K562 (cell line): Measurements from ENCODE around the gene TMCC2. TPM values are rescaled to one million over a fixed set of nuclear protein-coding genes. Genes with fewer than 3 reads are reported as not detected.

ENCODE experiments used
- ASH1L ChIP-seq: fragments of 450-650 bp; IDR thresholded peaks from 2 replicates; pipeline ENCODE4 v1.6.1; 2018; ENCODE audit warnings: borderline replicate concordance, mild to moderate bottlenecking, low read depth; ENCODE audit not compliant: partially characterized antibody
- CBFA2T2 ChIP-seq: fragments of 450-650 bp; conservative IDR thresholded peaks from 2 replicates; pipeline ENCODE4 v1.6.1; 2017; ENCODE audit warnings: mild to moderate bottlenecking
- CREB1 ChIP-seq, 2 experiments: sonication (generic) in 1 of 2; formaldehyde crosslinking in 1 of 2; IDR thresholded peaks; 2 replicates each; pipeline versions ENCODE4 v1.6.1 to v1.8.0; 2012 to 2022; ENCODE audit warnings: inconsistent platforms in 1 of 2, mild to moderate bottlenecking in 1 of 2, missing genetic modification reagents in 1 of 2, moderate library complexity in 1 of 2
- KLF1 ChIP-seq: fragments of 450-650 bp; IDR thresholded peaks from 2 replicates; pipeline ENCODE4 v1.6.1; 2016; ENCODE audit warnings: missing genetic modification characterization, missing compliant biosample characterization
- KLF16 ChIP-seq: IDR thresholded peaks from 2 replicates; pipeline ENCODE4 v1.6.1; 2016; ENCODE audit warnings: antibody characterized with exemption
- NFRKB ChIP-seq: fragments of 450-650 bp; IDR thresholded peaks from 2 replicates; pipeline ENCODE4 v1.6.1; 2016; ENCODE audit warnings: low read depth
- TEAD4 ChIP-seq, 2 experiments: sonication (generic) in 1 of 2; formaldehyde crosslinking in 1 of 2; IDR thresholded peaks; 2 replicates each; pipeline versions ENCODE4 v1.6.1 to v1.8.0; 2012 to 2022; ENCODE audit warnings: borderline replicate concordance in 1 of 2, inconsistent platforms in 1 of 2, low read length in 1 of 2, mild to moderate bottlenecking in 1 of 2, missing genetic modification reagents in 1 of 2
- ZNF41 ChIP-seq: fragments of 250-450 bp; sonication (Bioruptor Pico); conservative IDR thresholded peaks from 2 replicates; pipeline ENCODE4 v1.4.0; 2020; ENCODE audit warnings: mild to moderate bottlenecking
- polyA plus RNA-seq, 8 experiments: library from polyadenylated mRNA; depleted of rRNA in 4 of 8; stranded (reverse) in 5 of 8; unstranded in 3 of 8; fragments of >200 nt; fragmentation: Nextera tagmentation in 2 of 8; fragmentation: Illumina TruSeq in 1 of 8; extraction: Ambion mirVana in 2 of 8; extraction: Trizol in 1 of 8; gene quantifications; 2 replicates each; pipeline versions ENCODE4 v1.2.1 to v1.2.3, GENCODE V29; 2011 to 2014; ENCODE audit warnings: inconsistent platforms in 1 of 8, missing spikeins in 1 of 8
- total RNA-seq, 7 experiments: library from RNA; depleted of rRNA in 6 of 7; stranded (reverse); fragments of >200 nt in 6 of 7; fragmentation: Illumina TruSeq in 2 of 7; extraction: Trizol in 2 of 7; gene quantifications; 2 replicates each; pipeline versions ENCODE4 v1.2.1 to v1.2.3, GENCODE V29; 2011 to 2021; ENCODE audit warnings: low replicate concordance in 1 of 7
- TF ChIP-seq, protein P1 (sequence below), 2 experiments: fragments of 450-650 bp; IDR thresholded peaks; 2 replicates each; pipeline ENCODE4 v1.6.1; 2016; ENCODE audit warnings: mild to moderate bottlenecking in 2 of 2, borderline replicate concordance in 1 of 2, low read depth in 1 of 2, moderate library complexity in 1 of 2

The TMCC2 gene
- total and polyA plus RNA-seq, 9 of the 15 experiments (the other 6 are each of a cell fraction or from before 2014, with no cell fraction given): 0.06 to 1.8 (median 0.98) TPM

DNA sequence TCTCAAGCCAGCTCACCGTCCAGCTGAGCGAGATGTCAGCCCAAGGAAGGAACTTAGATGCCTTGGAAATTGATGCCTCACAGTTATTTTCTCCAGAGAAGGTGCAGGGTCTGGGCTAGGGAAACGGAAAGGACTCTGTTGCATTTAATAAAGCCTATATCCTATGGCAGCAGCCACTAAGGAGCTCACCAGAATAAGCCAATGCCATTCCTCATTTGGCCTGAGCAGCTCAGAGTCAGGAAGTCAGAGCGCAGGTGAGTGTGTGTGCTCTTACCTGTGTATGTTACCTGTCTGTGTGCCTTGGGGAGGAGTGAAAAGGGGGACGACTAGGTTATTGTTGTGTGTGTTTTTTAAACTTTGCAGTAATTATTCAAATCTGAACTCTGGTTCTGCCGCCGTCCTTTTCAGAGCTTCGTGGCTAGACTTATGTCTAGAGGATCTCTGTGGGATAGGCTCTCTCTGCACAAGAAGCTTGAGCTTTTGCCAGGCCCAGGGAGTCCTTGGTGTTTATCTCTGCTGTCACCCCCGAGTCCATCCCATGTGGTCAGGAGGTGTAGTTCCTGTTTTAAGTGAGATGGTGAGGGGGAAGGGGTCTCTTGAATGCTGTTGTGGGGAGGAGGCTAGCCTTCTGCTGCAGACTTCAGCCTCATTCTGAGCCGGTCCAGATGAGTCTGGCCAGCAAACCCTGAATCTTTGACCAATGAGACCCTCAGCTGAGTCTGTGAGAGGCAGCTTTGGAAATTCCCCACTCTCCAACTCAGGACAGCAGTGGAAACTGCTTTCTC, 2.4 kb downstream of the TMCC2 start (continued):
- TF ChIP-seq, protein P1, sequence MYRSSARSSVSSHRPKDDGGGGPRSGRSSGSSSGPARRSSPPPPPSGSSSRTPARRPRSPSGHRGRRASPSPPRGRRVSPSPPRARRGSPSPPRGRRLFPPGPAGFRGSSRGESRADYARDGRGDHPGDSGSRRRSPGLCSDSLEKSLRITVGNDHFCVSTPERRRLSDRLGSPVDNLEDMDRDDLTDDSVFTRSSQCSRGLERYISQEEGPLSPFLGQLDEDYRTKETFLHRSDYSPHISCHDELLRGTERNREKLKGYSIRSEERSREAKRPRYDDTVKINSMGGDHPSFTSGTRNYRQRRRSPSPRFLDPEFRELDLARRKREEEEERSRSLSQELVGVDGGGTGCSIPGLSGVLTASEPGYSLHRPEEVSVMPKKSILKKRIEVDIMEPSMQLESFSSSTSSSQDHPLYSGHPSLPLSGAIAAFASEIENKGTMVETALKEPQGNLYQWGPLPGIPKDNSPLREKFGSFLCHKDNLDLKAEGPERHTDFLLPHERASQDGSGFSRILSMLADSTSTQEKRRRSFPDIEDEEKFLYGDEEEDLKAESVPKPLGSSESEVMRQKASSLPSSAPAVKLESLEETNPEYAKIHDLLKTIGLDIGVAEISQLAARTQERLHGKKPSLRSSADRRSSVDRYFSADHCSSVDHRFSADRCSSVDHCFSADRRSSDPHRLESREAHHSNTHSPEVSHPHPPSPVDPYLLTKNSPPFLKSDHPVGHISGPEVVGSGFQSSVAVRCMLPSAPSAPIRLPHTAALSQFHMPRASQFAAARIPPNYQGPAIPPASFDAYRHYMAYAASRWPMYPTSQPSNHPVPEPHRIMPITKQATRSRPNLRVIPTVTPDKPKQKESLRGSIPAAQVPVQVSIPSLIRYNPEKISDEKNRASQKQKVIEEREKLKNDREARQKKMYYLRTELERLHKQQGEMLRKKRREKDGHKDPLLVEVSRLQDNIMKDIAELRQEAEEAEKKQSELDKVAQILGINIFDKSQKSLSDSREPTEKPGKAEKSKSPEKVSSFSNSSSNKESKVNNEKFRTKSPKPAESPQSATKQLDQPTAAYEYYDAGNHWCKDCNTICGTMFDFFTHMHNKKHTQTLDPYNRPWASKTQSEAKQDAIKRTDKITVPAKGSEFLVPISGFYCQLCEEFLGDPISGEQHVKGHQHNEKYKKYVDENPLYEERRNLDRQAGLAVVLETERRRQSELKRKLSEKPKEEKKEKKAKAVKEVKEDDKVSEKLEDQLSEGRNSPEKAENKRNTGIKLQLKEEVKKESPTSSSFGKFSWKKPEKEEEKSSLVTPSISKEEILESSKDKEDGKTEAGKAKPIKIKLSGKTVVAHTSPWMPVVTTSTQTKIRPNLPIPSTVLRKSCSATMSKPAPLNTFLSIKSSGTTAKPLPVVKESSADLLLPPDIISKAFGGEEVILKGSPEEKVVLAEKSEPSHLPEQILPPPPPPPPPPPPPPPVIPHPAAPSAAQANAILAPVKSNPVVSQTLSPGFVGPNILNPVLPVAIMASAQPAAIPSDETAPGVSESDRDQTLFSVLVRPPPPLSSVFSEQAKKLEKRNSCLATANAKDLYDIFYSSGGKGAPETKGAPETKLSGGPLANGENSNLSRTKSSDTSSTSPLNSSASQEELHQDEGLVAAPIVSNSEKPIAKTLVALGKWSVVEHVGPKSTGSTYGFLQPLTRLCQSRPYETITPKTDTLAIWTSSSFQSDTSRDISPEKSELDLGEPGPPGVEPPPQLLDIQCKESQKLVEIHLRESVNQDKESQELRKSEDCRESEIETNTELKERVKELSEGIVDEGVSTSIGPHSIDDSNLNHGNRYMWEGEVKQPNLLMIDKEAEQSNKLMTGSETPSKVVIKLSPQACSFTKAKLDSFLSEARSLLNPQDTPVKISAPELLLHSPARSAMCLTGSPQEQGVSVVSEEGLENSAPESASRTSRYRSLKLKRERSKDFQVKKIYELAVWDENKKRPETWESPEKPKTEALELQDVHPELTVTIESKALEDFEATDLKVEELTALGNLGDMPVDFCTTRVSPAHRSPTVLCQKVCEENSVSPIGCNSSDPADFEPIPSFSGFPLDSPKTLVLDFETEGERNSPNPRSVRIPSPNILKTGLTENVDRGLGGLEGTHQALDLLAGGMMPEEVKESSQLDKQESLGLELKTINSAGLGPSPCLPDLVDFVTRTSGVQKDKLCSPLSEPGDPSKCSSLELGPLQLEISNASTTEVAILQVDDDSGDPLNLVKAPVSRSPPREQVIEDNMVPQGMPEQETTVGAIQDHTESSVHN (IDR thresholded peaks at IDR 0.05; ENCODE audit: borderline replicate concordance in 1 of 2, low read depth in 1 of 2): no peak
- no peak for TF ChIP-seq KLF16
- no peak for TF ChIP-seq ASH1L
- TF ChIP-seq CBFA2T2: no peak
- peak; percentile 29; the same call in 1 of the 2 replicates for TF ChIP-seq TEAD4 (IDR thresholded peaks at IDR 0.05; ENCODE audit: low read length)
- TF ChIP-seq TEAD4 (CRISPR knock-in tag; IDR thresholded peaks at IDR 0.05; ENCODE audit: borderline replicate concordance): no peak
- TF ChIP-seq CREB1 (IDR thresholded peaks at IDR 0.05): no peak
- no peak for TF ChIP-seq CREB1 (CRISPR knock-in tag; IDR thresholded peaks at IDR 0.05)
- no peak for TF ChIP-seq KLF1 (tag)
- TF ChIP-seq ZNF41: no peak
- TF ChIP-seq NFRKB: no peak
